ENCODE results near the gene SPTLC1. TPM values are rescaled to one million over a fixed set of nuclear protein-coding genes. Genes with fewer than 3 reads are reported as not detected.

Gene SPTLC1
- total and polyA plus RNA-seq, 2 of the 8 experiments (the other 6 are each of a cell fraction or from before 2014, with no cell fraction given): 34.2 to 62.1 TPM

DNA sequence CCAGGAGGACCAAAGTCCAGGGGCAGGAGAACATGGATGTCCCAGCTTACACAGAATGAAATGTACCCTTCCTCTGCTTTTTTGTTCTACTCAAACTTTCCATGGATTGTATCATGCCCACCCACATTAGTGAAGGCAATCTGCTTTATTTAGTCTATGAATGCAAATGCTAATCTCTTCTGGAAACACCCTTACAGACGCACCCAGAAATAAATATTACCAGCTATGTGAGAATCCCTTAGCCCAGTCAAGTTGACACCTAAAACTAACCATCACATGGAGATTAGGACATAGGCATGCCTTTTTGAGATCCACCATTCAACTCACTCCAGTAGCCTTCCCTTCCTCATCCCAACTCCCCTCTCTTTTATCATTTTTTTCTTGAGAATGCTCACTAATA, 6.1 kb upstream of the SPTLC1 start:
- no peaks in the 10 kb centered on the region for H4K20me1 ChIP-seq (replicated peaks in 1 of 2; ENCODE audit: control insufficient read depth in 1 of 2, insufficient read depth in 2 of 2, low read length in 2 of 2)
- no peaks in the 10 kb centered on the region for H3K36me3 ChIP-seq (ENCODE audit: control insufficient read depth in 2 of 4, insufficient read depth in 4 of 4, low read length in 3 of 4)
- no peaks in the 10 kb centered on the region for H3K9me3 ChIP-seq (ENCODE audit: insufficient read depth in 2 of 2, low read depth in 1 of 2, low read length in 1 of 2)
- H3K4me1 ChIP-seq (replicated peaks in 1 of 4; ENCODE audit: control insufficient read depth in 3 of 4, insufficient read depth in 4 of 4, low read length in 3 of 4): no peaks in the 10 kb centered on the region; a peak in 1 of 7 replicates
- TF ChIP-seq KDM5A (IDR thresholded peaks at IDR 0.05; ENCODE audit: low read length) (no peak), CHD1 (IDR thresholded peaks at IDR 0.05; ENCODE audit: low read depth, low read length) (no peak), CREB1 (IDR thresholded peaks at IDR 0.05) (no peak), TBP (IDR thresholded peaks at IDR 0.05; ENCODE audit: low read depth, low read length) (no peak), TCF12 (IDR thresholded peaks at IDR 0.05; ENCODE audit: low read depth, low read length) (no peak), PHF8 (conservative IDR thresholded peaks at IDR 0.05; ENCODE audit: low read depth, low read length) (no peak), CBX8 (IDR thresholded peaks at IDR 0.05; ENCODE audit: borderline replicate concordance, low read depth, low read length) (no peak), MAFK (IDR thresholded peaks at IDR 0.05; ENCODE audit: low read depth, low read length) (no peak), GTF2F1 (IDR thresholded peaks at IDR 0.05; ENCODE audit: borderline replicate concordance, low read depth, low read length) (no peak), SAP30 (IDR thresholded peaks at IDR 0.05; ENCODE audit: insufficient read depth, insufficient replicate concordance, low read length) (no peak), FOSL1 (IDR thresholded peaks at IDR 0.05; ENCODE audit: insufficient read depth, low read depth, low read length) (no peak), SIX5 (IDR thresholded peaks at IDR 0.05; ENCODE audit: low read depth, low read length) (no peak), SP2 (IDR thresholded peaks at IDR 0.05; ENCODE audit: low read length) (no peak), CBX5 (IDR thresholded peaks at IDR 0.05; ENCODE audit: low read depth, low read length) (no peak), SP4 (IDR thresholded peaks at IDR 0.05; ENCODE audit: low read length) (no peak), ASH2L (IDR thresholded peaks at IDR 0.05; ENCODE audit: low read length) (no peak)
- TF ChIP-seq, protein P1, sequence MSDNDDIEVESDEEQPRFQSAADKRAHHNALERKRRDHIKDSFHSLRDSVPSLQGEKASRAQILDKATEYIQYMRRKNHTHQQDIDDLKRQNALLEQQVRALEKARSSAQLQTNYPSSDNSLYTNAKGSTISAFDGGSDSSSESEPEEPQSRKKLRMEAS (IDR thresholded peaks at IDR 0.05): no peak
- H2BK15ac ChIP-seq (ENCODE audit: low read length): no peak overlapping the region
- DNase-seq (ENCODE audit: low read depth in 1 of 2, low spot score in 2 of 2) (no peak), FAIRE-seq (no peak)
- H2BK5ac ChIP-seq (ENCODE audit: low read depth, low read length): no peak overlapping the region
- no peak overlapping the region for H2AK5ac ChIP-seq (ENCODE audit: low read depth, low read length)
- H3K27me3 ChIP-seq (replicated peaks in 1 of 4; ENCODE audit: control insufficient read depth in 3 of 4, extremely low read depth in 1 of 4, insufficient read depth in 3 of 4, low read length in 3 of 4): no peaks in the 10 kb centered on the region; a peak in 2 of 7 replicates
- H3K56ac ChIP-seq (replicated peaks; ENCODE audit: insufficient read length, low read depth, low read length): no peak overlapping the region
- no peak overlapping the region for H2BK12ac ChIP-seq (ENCODE audit: low read depth, low read length)
- no peak overlapping the region for H4K91ac ChIP-seq (replicated peaks; ENCODE audit: insufficient read length, low read length)
- no peak overlapping the region for H2BK20ac ChIP-seq (ENCODE audit: low read length)
- no peak overlapping the region for H3K27ac ChIP-seq (ENCODE audit: low read depth, low read length)
- no peak overlapping the region for H3K4ac ChIP-seq (replicated peaks; ENCODE audit: insufficient read length, low read depth, low read length)
- H3K4me2 ChIP-seq (ENCODE audit: insufficient read depth in 1 of 2, low read depth in 2 of 2, low read length in 2 of 2): no peak overlapping the region
- no peak overlapping the region for H3K9ac ChIP-seq (replicated peaks in 1 of 4; ENCODE audit: extremely low read depth in 1 of 4, low read depth in 3 of 4, low read length in 3 of 4)
- ChIA-PET POLR2A (ENCODE audit: partially characterized antibody) (no interaction called here), CTCF (ENCODE audit: partially characterized antibody) (interaction anchor here (3.0 kb wide), 1 partner anchor 17 kb away, joined by 17 read pairs; no protein-coding TSS in a partner anchor)
- no peak overlapping the region for H3K14ac ChIP-seq (ENCODE audit: insufficient read length)
- H3K4me3 ChIP-seq (ENCODE audit: extremely low read depth in 1 of 4, insufficient read depth in 2 of 4, low read depth in 3 of 4, low read length in 4 of 4): no peak overlapping the region
- H4K5ac ChIP-seq (ENCODE audit: insufficient read length, low read depth, low read length): no peak overlapping the region
- 93% methylated on average over 1 of the region's 1 CpG; no CpG with 5 or more reads in 1 of the 2 experiments for WGBS, 2 experiments (ENCODE audit: extremely low coverage in 1 of 2, insufficient coverage in 1 of 2, insufficient read length in 1 of 2, insufficient replicate concordance in 2 of 2, low coverage in 1 of 2, low lambda C conversion rate in 2 of 2, missing lambda C conversion rate in 1 of 2)
- no peaks in the 10 kb centered on the region for H3K79me1 ChIP-seq (ENCODE audit: low read depth, low read length)
- no peak overlapping the region for H3K23ac ChIP-seq (ENCODE audit: insufficient read length)
- H3K18ac ChIP-seq (ENCODE audit: extremely low read depth, low read length): no peak overlapping the region
- H4K8ac ChIP-seq (ENCODE audit: extremely low read depth, insufficient read depth, low read length): no peak overlapping the region
- no peak overlapping the region for H2AFZ ChIP-seq (ENCODE audit: low read length)
- no peak overlapping the region for H2BK120ac ChIP-seq (replicated peaks; ENCODE audit: low read depth, low read length)
- no peaks in the 10 kb centered on the region for H3K79me2 ChIP-seq (ENCODE audit: control insufficient read depth in 1 of 2, insufficient read depth in 2 of 2, low read length in 2 of 2)
- H3K23me2 ChIP-seq (ENCODE audit: low read depth, low read length): no peaks in the 10 kb centered on the region
